Measurements from ENCODE around the gene DPEP1. TPM values are rescaled to one million over a fixed set of nuclear protein-coding genes. Genes with fewer than 3 reads are reported as not detected.
"Not testable (repeated sequence)": the region's sequence is repeated elsewhere in the genome, so short reads cannot be mapped to it uniquely, and the experiment has no call there.

Gene DPEP1
- total RNA-seq, 1 experiment from 2014 or later = 1.1 TPM

DNA sequence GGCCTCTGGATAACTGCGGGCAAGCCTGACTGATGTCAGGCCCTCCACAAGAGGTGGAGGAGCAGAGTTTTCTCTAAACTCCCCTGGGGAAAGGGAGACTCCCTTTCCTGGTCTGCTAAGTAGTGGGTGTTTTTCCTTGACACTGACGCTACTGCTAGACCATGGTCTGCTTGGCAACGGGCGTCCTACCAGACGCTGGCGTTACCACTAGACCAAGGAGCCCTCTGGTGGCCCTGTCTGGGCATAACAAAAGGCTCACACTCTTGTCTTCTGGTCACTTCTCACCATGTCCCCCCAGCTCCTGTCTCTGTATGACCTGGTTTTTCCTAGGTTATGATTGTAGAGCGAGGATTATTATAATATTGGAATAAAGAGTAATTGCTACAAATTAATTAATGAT is 53.6 kb downstream of the DPEP1 start:
- ChIA-PET POLR2A (interaction anchor here (0.8 kb wide), 1 partner anchor 102 kb away, joined by 4 read pairs; no protein-coding TSS in a partner anchor), CTCF (interaction anchor here (0.9 to 1.0 kb wide), 2 partner anchors 20 kb away, joined by 3 read pairs; partner anchors contain the start of gene CDK10)
- TF ChIP-seq, protein P1, sequence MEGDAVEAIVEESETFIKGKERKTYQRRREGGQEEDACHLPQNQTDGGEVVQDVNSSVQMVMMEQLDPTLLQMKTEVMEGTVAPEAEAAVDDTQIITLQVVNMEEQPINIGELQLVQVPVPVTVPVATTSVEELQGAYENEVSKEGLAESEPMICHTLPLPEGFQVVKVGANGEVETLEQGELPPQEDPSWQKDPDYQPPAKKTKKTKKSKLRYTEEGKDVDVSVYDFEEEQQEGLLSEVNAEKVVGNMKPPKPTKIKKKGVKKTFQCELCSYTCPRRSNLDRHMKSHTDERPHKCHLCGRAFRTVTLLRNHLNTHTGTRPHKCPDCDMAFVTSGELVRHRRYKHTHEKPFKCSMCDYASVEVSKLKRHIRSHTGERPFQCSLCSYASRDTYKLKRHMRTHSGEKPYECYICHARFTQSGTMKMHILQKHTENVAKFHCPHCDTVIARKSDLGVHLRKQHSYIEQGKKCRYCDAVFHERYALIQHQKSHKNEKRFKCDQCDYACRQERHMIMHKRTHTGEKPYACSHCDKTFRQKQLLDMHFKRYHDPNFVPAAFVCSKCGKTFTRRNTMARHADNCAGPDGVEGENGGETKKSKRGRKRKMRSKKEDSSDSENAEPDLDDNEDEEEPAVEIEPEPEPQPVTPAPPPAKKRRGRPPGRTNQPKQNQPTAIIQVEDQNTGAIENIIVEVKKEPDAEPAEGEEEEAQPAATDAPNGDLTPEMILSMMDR (IDR thresholded peaks at IDR 0.05 in 2 of 3, conservative IDR thresholded peaks at IDR 0.05 in 1 of 3; ENCODE audit: borderline replicate concordance in 1 of 3, insufficient read depth in 1 of 3, low read depth in 2 of 3, low read length in 2 of 3) = peak; percentile 59 to 72 (median 70); a peak in 5 of 6 replicates
- peak; percentile 98 for TF ChIP-seq CBX3 (IDR thresholded peaks at IDR 0.05; ENCODE audit: low read depth)
- TF ChIP-seq RAD21 (IDR thresholded peaks at IDR 0.05; ENCODE audit: low read depth) = peak; percentile 79
- H3K4me3 ChIP-seq (replicated peaks in 1 of 2; ENCODE audit: low read depth in 1 of 2, low read length in 2 of 2); RAD21 ChIA-PET (ENCODE audit: low non-redundant PET in 1 of 2, low total read pairs in 2 of 2, uncharacterized antibody in 2 of 2, unreplicated experiment in 2 of 2); H3K9ac ChIP-seq (ENCODE audit: low read length); H4K20me1 ChIP-seq (ENCODE audit: insufficient read depth); H3K4me2 ChIP-seq (ENCODE audit: low read length); H3K9me2 ChIP-seq (ENCODE audit: insufficient read depth); H3K9me3 ChIP-seq (ENCODE audit: control insufficient read depth in 1 of 2, insufficient read depth in 1 of 2, low read depth in 1 of 2, low read length in 2 of 2); H2AFZ ChIP-seq (ENCODE audit: low read depth, low read length, poor library complexity, severe bottlenecking); H3K4me1 ChIP-seq (ENCODE audit: control insufficient read depth in 1 of 2, insufficient read depth in 2 of 2, low read length in 2 of 2); BruUV-seq (replicated peaks); H3K27me3 ChIP-seq (ENCODE audit: insufficient read depth, low read length); H3K27ac ChIP-seq (ENCODE audit: low read depth, low read length); H3K79me2 ChIP-seq (ENCODE audit: insufficient read depth, low read length): not testable (repeated sequence)
- DNase-seq (ENCODE audit: low read depth, low spot score) (peak; percentile 60), ATAC-seq (peak; percentile 46; the same call in 1 of the 2 replicates)
- H3K36me3 ChIP-seq (ENCODE audit: control insufficient read depth in 1 of 2, insufficient read depth in 2 of 2, low read length in 2 of 2) = peaks cover 2 to 30% of the 10 kb centered on the region in 2 experiments; a peak in 2 of 4 replicates
- intact Hi-C loops (cut with micrococcal nuclease) = loop anchor here (2.0 kb wide), 2 partner anchors 68 to 92 kb away; partner anchors contain the start of gene CPNE7

DNA sequence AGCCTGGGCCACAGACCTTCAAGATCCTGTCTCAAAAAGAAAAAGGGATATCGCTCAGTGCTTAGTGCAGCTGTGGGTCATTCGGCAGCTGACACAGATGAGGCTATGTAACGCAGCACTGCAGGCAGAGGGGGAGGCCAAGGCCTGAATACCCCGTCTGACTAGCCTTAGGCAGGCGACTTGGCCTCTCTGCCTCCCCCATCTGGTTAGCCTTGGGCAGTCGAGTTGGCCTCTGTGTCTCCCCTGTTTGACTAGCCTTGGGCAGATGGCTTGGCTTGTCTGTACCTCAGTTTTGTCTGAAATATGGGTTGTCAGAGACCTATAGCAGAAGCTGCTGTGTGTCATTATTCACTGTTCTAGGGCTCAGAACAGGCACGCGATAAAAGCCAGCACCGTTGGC is 54.2 kb downstream of the DPEP1 start:
- Histone ChIP-seq H3K9ac (ENCODE audit: low read length) (no peak overlapping the region), H3K9me2 (ENCODE audit: insufficient read depth) (no peaks in the 10 kb centered on the region), H4K20me1 (ENCODE audit: insufficient read depth) (no peaks in the 10 kb centered on the region), H3K36me3 (ENCODE audit: control insufficient read depth in 1 of 2, insufficient read depth in 2 of 2, low read length in 2 of 2) (peaks cover 2 to 24% of the 10 kb centered on the region in 2 experiments; a peak in 2 of 4 replicates), H3K9me3 (ENCODE audit: control insufficient read depth in 1 of 2, insufficient read depth in 1 of 2, low read depth in 1 of 2, low read length in 2 of 2) (peaks cover 5% of the 10 kb centered on the region in 2 experiments; a peak in 1 of 4 replicates), H3K4me3 (replicated peaks in 1 of 2; ENCODE audit: low read depth in 1 of 2, low read length in 2 of 2) (no peak overlapping the region), H3K27ac (ENCODE audit: low read depth, low read length) (no peak overlapping the region), H3K27me3 (ENCODE audit: insufficient read depth, low read length) (no peaks in the 10 kb centered on the region), H3K4me1 (ENCODE audit: control insufficient read depth in 1 of 2, insufficient read depth in 2 of 2, low read length in 2 of 2) (peaks cover 0 to 5% of the 10 kb centered on the region in 2 experiments; a peak in 1 of 4 replicates), H3K4me2 (ENCODE audit: low read length) (no peak overlapping the region), H2AFZ (ENCODE audit: low read depth, low read length, poor library complexity, severe bottlenecking) (no peak overlapping the region), H3K79me2 (ENCODE audit: insufficient read depth, low read length) (no peaks in the 10 kb centered on the region)
- no peak for TF ChIP-seq SP1 (IDR thresholded peaks at IDR 0.05; ENCODE audit: low read depth)
- TF ChIP-seq REST (IDR thresholded peaks at IDR 0.05; ENCODE audit: low read depth) = no peak
- TF ChIP-seq JUND (IDR thresholded peaks at IDR 0.05) = no peak
- TF ChIP-seq RAD21 (IDR thresholded peaks at IDR 0.05; ENCODE audit: low read depth) = no peak
- TF ChIP-seq YY1 (IDR thresholded peaks at IDR 0.05; ENCODE audit: extremely low read depth, insufficient replicate concordance, low read depth, low read length) = no peak
- no peak for TF ChIP-seq CEBPB (IDR thresholded peaks at IDR 0.05; ENCODE audit: low read depth)
- no peak for TF ChIP-seq POLR2A (IDR thresholded peaks at IDR 0.05; ENCODE audit: borderline replicate concordance, extremely low read depth, insufficient read depth, insufficient read length)
- no peak for TF ChIP-seq EZH2 (IDR thresholded peaks at IDR 0.05)
- ChIA-PET RAD21 (ENCODE audit: low non-redundant PET in 1 of 2, low total read pairs in 2 of 2, uncharacterized antibody in 2 of 2, unreplicated experiment in 2 of 2) (interaction anchor here in 1 of 2 experiments (0.6 kb wide), 1 partner anchor 94 kb away, joined by 3 read pairs; no protein-coding TSS in a partner anchor), CTCF (interaction anchor here (0.9 to 1.3 kb wide), 3 partner anchors 10 to 21 kb away, joined by 3 to 6 read pairs (median 3); partner anchors contain the start of genes CDK10, CHMP1A and SPATA33), POLR2A (no interaction called here)
- intact Hi-C loops (cut with micrococcal nuclease) = loop anchor here (2.0 kb wide), 2 partner anchors 69 to 93 kb away; partner anchors contain the start of gene CPNE7
- DNase-seq (ENCODE audit: low read depth, low spot score) (no peak), ATAC-seq (0 out of 2 replicates have a peak, but pooled peaks have one; percentile 35)
- BruUV-seq (replicated peaks) = no TSS peak
